ENCODE data around the gene SPACA7. TPM values are rescaled to one million over a fixed set of nuclear protein-coding genes. Genes with fewer than 3 reads are reported as not detected.

SPACA7 gene
- not detected in 2 replicates for total RNA-seq

GRCh38 chr13:112376050-112376681 lies at the start of gene SPACA7:
Gene SPACA7 (plus strand): TSS chr13:112376355. CDS start chr13:112376386, 31 bp downstream.

Other genes starting within 250 kb of the SPACA7 start
- 7.8 and 21.7 TPM in 2 replicates for gene TUBGCP3, start 211.8 kb downstream of the SPACA7 start, total RNA-seq